Keratinocyte (primary cell): ENCODE measurements around the gene USP47. TPM values are rescaled to one million over a fixed set of nuclear protein-coding genes. Genes with fewer than 3 reads are reported as not detected.

Experiments
- DNase-seq: peaks from one replicate; pipeline ENCODE4 v3.0.0-alpha.2; 2011; ENCODE audit warnings: low read depth, missing footprints, low spot score
- FAIRE-seq: peaks from 2 replicates; lab custom pipeline; 2011; peaks lifted over from hg19 to GRCh38; lab: Jason Lieb, UNC
- H2AFZ ChIP-seq: 2 replicates; pipeline ENCODE4 v1.6.0; 2012; ENCODE audit warnings: low read length, control low read depth, inconsistent platforms; ENCODE audit not compliant: control insufficient read depth
- H3K27ac ChIP-seq: 2 replicates; pipeline ENCODE4 v1.5.1; 2011; ENCODE audit warnings: low read length; ENCODE audit not compliant: control insufficient read depth, insufficient read depth
- H3K27me3 ChIP-seq: 3 replicates; pipeline ENCODE4 v1.6.0; 2011; ENCODE audit warnings: low read length; ENCODE audit not compliant: control insufficient read depth, insufficient read depth; ENCODE audit errors: extremely low read depth
- H3K36me3 ChIP-seq, 2 experiments: 2 replicates in 1 of 2; 3 replicates in 1 of 2; pipeline ENCODE4 v1.5.1; 2011; ENCODE audit warnings: low read length in 2 of 2, mild to moderate bottlenecking in 1 of 2; ENCODE audit not compliant: control insufficient read depth in 2 of 2, insufficient read depth in 2 of 2; ENCODE audit errors: extremely low read depth in 1 of 2
- H3K4me1 ChIP-seq: 3 replicates; pipeline ENCODE4 v1.5.1; 2011; ENCODE audit warnings: low read length; ENCODE audit not compliant: control insufficient read depth, insufficient read depth; ENCODE audit errors: extremely low read depth
- H3K4me2 ChIP-seq: 3 replicates; pipeline ENCODE4 v1.6.0; 2011; ENCODE audit warnings: low read depth, low read length; ENCODE audit not compliant: control insufficient read depth, insufficient read depth; ENCODE audit errors: extremely low read depth
- H3K4me3 ChIP-seq, 3 experiments: fragments of 200-600 bp in 1 of 3; sonication (generic) in 1 of 3; 2 replicates in 2 of 3; 3 replicates in 1 of 3; pipeline ENCODE4 v1.5.1; 2011 to 2016; ENCODE audit warnings: low read length in 3 of 3, mild to moderate bottlenecking in 3 of 3, control low read depth in 2 of 3, inconsistent platforms in 1 of 3, low read depth in 1 of 3, mixed read lengths in 1 of 3, mixed run types in 1 of 3, moderate library complexity in 1 of 3; ENCODE audit not compliant: control insufficient read depth in 2 of 3, insufficient read depth in 2 of 3; ENCODE audit errors: extremely low read depth in 1 of 3
- H3K79me2 ChIP-seq: 2 replicates; pipeline ENCODE4 v1.6.0; 2012; ENCODE audit warnings: low read length; ENCODE audit not compliant: control insufficient read depth, insufficient read depth
- H3K9ac ChIP-seq: 3 replicates; pipeline ENCODE4 v1.6.0; 2011; ENCODE audit warnings: low read length; ENCODE audit not compliant: control insufficient read depth, insufficient read depth; ENCODE audit errors: extremely low read depth
- H3K9me1 ChIP-seq: 3 replicates; pipeline ENCODE4 v1.6.0; 2011; ENCODE audit warnings: low read length; ENCODE audit not compliant: control insufficient read depth, insufficient read depth; ENCODE audit errors: extremely low read depth
- H3K9me3 ChIP-seq: 2 replicates; pipeline ENCODE4 v1.5.1; 2012; ENCODE audit warnings: low read depth, low read length; ENCODE audit not compliant: control insufficient read depth
- H4K20me1 ChIP-seq: 3 replicates; pipeline ENCODE4 v1.6.0; 2011; ENCODE audit warnings: low read length; ENCODE audit not compliant: control insufficient read depth, insufficient read depth; ENCODE audit errors: extremely low read depth
- EZH2 ChIP-seq: IDR thresholded peaks from one replicate; pipeline ENCODE4 v1.6.1; 2012; ENCODE audit warnings: inconsistent platforms, mild to moderate bottlenecking, low read length, moderate library complexity
- dilution Hi-C: fragments of 300-500 bp; cut with MboI; formaldehyde crosslinking; loops from one replicate; pipeline ENCODE4 v1.7.0; 2020; ENCODE audit warnings: low sequenced_read_pairs; ENCODE audit not compliant: extremely low pct_ligation_motif_present
- polyA plus RNA-seq, 5 experiments: library from polyadenylated mRNA; depleted of rRNA in 3 of 5; stranded (reverse) in 3 of 5; stranded (forward) in 1 of 5; unstranded in 1 of 5; fragments of >200 nt; gene quantifications; 1 replicate in 1 of 5; 2 replicates in 3 of 5; 3 replicates in 1 of 5; pipeline versions ENCODE4 v1.2.1 to v1.2.3, GENCODE V29; 2011 to 2012; ENCODE audit warnings: missing spikeins in 2 of 5, low read depth in 1 of 5, low replicate concordance in 1 of 5
- TF ChIP-seq, protein P1 (sequence below), 3 experiments: IDR thresholded peaks in 1 of 3; conservative IDR thresholded peaks in 1 of 3; optimal IDR thresholded peaks in 1 of 3; 2 replicates in 2 of 3; 3 replicates in 1 of 3; pipeline versions ENCODE3 to v1.5.1; 2011; ENCODE audit warnings: low read length in 3 of 3, mild to moderate bottlenecking in 3 of 3, moderate library complexity in 2 of 3, control low read depth in 1 of 3, inconsistent platforms in 1 of 3; ENCODE audit not compliant: insufficient read depth in 2 of 3; ENCODE audit errors: extremely low read depth in 1 of 3

The USP47 gene
- polyA plus RNA-seq, 1 donor (not counting 4 experiments of a cell fraction or from before 2014, with no cell fraction given): 22.4 TPM

DNA sequence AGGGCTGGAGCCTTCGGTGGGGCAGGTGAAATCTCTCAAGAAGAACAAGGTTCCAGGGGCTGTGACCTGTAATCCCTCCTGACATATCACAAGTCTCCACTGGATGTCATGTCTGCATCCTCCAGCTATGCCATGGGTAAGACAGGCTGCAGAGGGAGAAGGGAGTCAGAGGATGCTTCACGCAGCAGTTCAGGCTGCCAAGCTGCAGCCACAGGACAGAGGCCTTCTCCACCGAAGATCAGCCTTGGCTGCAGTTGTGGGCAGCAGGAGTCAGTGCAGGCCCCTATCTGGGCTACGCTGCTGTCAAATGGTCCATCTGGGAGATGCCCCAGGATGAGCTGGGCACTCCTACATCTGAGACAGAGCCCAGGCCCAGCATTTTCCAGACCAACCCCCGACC, 141.7 kb downstream of the USP47 start:
- DNase-seq (no peak), FAIRE-seq (no peak)
- Histone ChIP-seq H3K4me1 (peaks cover 70% of the 10 kb centered on the region), H3K27me3 (no peaks in the 10 kb centered on the region), H4K20me1 (no peaks in the 10 kb centered on the region), H3K9ac (no peak overlapping the region), H3K4me3 (no peak overlapping the region), H3K4me2 (no peak overlapping the region), H3K27ac (no peak overlapping the region), H3K9me3 (no peaks in the 10 kb centered on the region), H3K9me1 (no peaks in the 10 kb centered on the region), H2AFZ (no peak overlapping the region), H3K36me3 (peaks cover 8 to 27% of the 10 kb centered on the region in 2 experiments), H3K79me2 (peaks cover 25% of the 10 kb centered on the region)
- dilution Hi-C loops: no loop called here
- TF ChIP-seq EZH2: no peak
- TF ChIP-seq, protein P1, sequence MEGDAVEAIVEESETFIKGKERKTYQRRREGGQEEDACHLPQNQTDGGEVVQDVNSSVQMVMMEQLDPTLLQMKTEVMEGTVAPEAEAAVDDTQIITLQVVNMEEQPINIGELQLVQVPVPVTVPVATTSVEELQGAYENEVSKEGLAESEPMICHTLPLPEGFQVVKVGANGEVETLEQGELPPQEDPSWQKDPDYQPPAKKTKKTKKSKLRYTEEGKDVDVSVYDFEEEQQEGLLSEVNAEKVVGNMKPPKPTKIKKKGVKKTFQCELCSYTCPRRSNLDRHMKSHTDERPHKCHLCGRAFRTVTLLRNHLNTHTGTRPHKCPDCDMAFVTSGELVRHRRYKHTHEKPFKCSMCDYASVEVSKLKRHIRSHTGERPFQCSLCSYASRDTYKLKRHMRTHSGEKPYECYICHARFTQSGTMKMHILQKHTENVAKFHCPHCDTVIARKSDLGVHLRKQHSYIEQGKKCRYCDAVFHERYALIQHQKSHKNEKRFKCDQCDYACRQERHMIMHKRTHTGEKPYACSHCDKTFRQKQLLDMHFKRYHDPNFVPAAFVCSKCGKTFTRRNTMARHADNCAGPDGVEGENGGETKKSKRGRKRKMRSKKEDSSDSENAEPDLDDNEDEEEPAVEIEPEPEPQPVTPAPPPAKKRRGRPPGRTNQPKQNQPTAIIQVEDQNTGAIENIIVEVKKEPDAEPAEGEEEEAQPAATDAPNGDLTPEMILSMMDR (optimal IDR thresholded peaks at IDR 0.05 in 1 of 3, IDR thresholded peaks at IDR 0.05 in 1 of 3, conservative IDR thresholded peaks at IDR 0.05 in 1 of 3; ENCODE audit: extremely low read depth in 1 of 3, insufficient read depth in 2 of 3, low read length in 3 of 3): no peak

DNA sequence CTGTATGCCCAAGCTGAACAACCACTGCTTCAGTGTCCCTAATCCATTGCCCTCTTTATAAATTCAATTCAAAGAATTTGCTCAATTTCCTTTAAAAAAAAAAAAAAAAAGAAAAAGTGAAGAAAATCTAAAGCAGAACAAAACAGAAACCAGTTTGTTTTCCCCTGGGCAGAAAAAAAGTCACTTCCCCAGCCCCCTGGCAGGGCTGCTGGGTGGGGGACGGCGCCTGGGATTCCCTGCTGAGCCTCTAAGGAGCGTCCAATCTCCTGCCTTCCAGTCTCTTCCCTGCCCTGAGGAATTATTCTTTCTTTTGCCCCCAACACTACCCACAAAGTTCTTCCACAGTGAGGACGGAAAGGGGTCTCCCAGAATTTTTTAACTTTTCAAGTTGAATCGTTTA, 142.8 kb downstream of the USP47 start:
- Histone ChIP-seq H4K20me1 (no peaks in the 10 kb centered on the region), H3K9me3 (no peaks in the 10 kb centered on the region), H3K9ac (no peak overlapping the region), H3K36me3 (peaks cover 6 to 30% of the 10 kb centered on the region in 2 experiments), H3K4me2 (no peak overlapping the region), H3K4me3 (no peak overlapping the region), H2AFZ (no peak overlapping the region), H3K4me1 (peaks cover 66% of the 10 kb centered on the region), H3K27ac (no peak overlapping the region), H3K9me1 (no peaks in the 10 kb centered on the region), H3K27me3 (no peaks in the 10 kb centered on the region), H3K79me2 (peaks cover 34% of the 10 kb centered on the region)
- DNase-seq (no peak), FAIRE-seq (no peak)
- TF ChIP-seq, protein P1 (optimal IDR thresholded peaks at IDR 0.05 in 1 of 3, IDR thresholded peaks at IDR 0.05 in 1 of 3, conservative IDR thresholded peaks at IDR 0.05 in 1 of 3; ENCODE audit: extremely low read depth in 1 of 3, insufficient read depth in 2 of 3, low read length in 3 of 3): no peak
- no peak for TF ChIP-seq EZH2
- dilution Hi-C loops: no loop called here
